HCT116 (cell line): Measurements from ENCODE around the gene DDI2. TPM values are rescaled to one million over a fixed set of nuclear protein-coding genes. Genes with fewer than 3 reads are reported as not detected.

Source experiments
- ATAC-seq: fragments of 200-7000 bp; cut with Tn5 transposase; 2 replicates; pipeline ENCODE4 v1.9.1; 2020; ENCODE audit warnings: mild to moderate bottlenecking, moderate library complexity
- BruUV-seq: library from RNA; stranded (reverse); fragments of 400-500 nt; replicated peaks from 2 replicates; lab custom pipeline; 2021; lab: Mats Ljungman, UMichigan
- CTCF ChIA-PET: fragments of 300-600 bp; sonication (Branson Sonifier 250); formaldehyde crosslinking; loops from one replicate; lab custom pipeline; 2021; ENCODE audit warnings: antibody characterized with exemption; lab: Charles Lee
- POLR2A ChIA-PET: fragments of 300-600, 350-600 bp; sonication (Branson Sonifier 250); formaldehyde crosslinking; loops from one replicate; lab custom pipeline; 2021; ENCODE audit warnings: antibody characterized with exemption; lab: Charles Lee
- RAD21 ChIA-PET, 2 experiments: fragments of 300-600 bp; sonication (Branson Sonifier 250); formaldehyde crosslinking; loops; one replicate each; lab custom pipeline; 2023; ENCODE audit warnings: low total read pairs in 2 of 2; ENCODE audit not compliant: uncharacterized antibody in 2 of 2, unreplicated experiment in 2 of 2, low non-redundant PET in 1 of 2; lab: Charles Lee
- DNase-seq: peaks from one replicate; pipeline ENCODE4 v3.0.0-alpha.2; 2010; ENCODE audit warnings: low read depth, low spot score
- H2AFZ ChIP-seq: fragments of 200-600 bp; shearing (Covaris generic), sonication (generic); 2 replicates; pipeline ENCODE4 v1.6.1; 2017; ENCODE audit warnings: low read depth, mixed run types, mixed read lengths, antibody characterized with exemption, low read length; ENCODE audit not compliant: poor library complexity, severe bottlenecking
- H3K27ac ChIP-seq: 2 replicates; pipeline ENCODE4 v1.5.1; 2012; ENCODE audit warnings: low read depth, low read length
- H3K27me3 ChIP-seq: fragments of 200-600 bp; sonication (generic); 2 replicates; pipeline ENCODE4 v1.6.1; 2016; ENCODE audit warnings: mixed run types, low read length, mixed read lengths; ENCODE audit not compliant: insufficient read depth
- H3K36me3 ChIP-seq, 2 experiments: fragments of 200-500 bp in 1 of 2; fragments of 200-600 bp in 1 of 2; sonication (Bioruptor generic) in 1 of 2; sonication (generic) in 1 of 2; 2 replicates each; pipeline versions ENCODE4 v1.5.1 to v1.6.1; 2014 to 2016; ENCODE audit warnings: low read length in 2 of 2, inconsistent platforms in 1 of 2, mixed read lengths in 1 of 2, mixed run types in 1 of 2; ENCODE audit not compliant: insufficient read depth in 2 of 2, control insufficient read depth in 1 of 2
- H3K4me1 ChIP-seq, 2 experiments: fragments of 200-600 bp in 1 of 2; sonication (generic) in 1 of 2; 2 replicates each; pipeline versions ENCODE4 v1.5.1 to v1.6.1; 2012 to 2017; ENCODE audit warnings: low read length in 2 of 2, inconsistent platforms in 1 of 2, mild to moderate bottlenecking in 1 of 2, mixed read lengths in 1 of 2, mixed run types in 1 of 2, moderate library complexity in 1 of 2; ENCODE audit not compliant: insufficient read depth in 2 of 2, control insufficient read depth in 1 of 2
- H3K4me2 ChIP-seq: fragments of 200-600 bp; sonication (generic); 2 replicates; pipeline ENCODE4 v1.6.1; 2017; ENCODE audit warnings: mixed run types, low read length, mixed read lengths
- H3K4me3 ChIP-seq, 2 experiments: fragments of 200-600 bp in 1 of 2; sonication (generic) in 1 of 2; replicated peaks in 1 of 2; 2 replicates each; pipeline ENCODE4 v1.5.1; 2011 to 2016; ENCODE audit warnings: low read length in 2 of 2, control low read depth in 1 of 2, low read depth in 1 of 2, mild to moderate bottlenecking in 1 of 2, mixed read lengths in 1 of 2, mixed run types in 1 of 2
- H3K79me2 ChIP-seq: fragments of 200-600 bp; sonication (generic); 2 replicates; pipeline ENCODE4 v1.6.1; 2017; ENCODE audit warnings: mild to moderate bottlenecking, mixed run types, low read length, moderate library complexity, mixed read lengths; ENCODE audit not compliant: insufficient read depth
- H3K9ac ChIP-seq: fragments of 200-600 bp; sonication (generic); 2 replicates; pipeline ENCODE4 v1.6.1; 2016; ENCODE audit warnings: low read length, mixed read lengths
- H3K9me2 ChIP-seq: fragments of 200-600 bp; sonication (generic), shearing (Covaris generic); 2 replicates; pipeline ENCODE4 v1.6.1; 2017; ENCODE audit warnings: mixed run types, mild to moderate bottlenecking, moderate library complexity; ENCODE audit not compliant: insufficient read depth
- H3K9me3 ChIP-seq, 2 experiments: fragments of 200-500 bp in 1 of 2; fragments of 200-600 bp in 1 of 2; sonication (Bioruptor generic) in 1 of 2; sonication (generic) in 1 of 2; 2 replicates each; pipeline ENCODE4 v1.6.1; 2014 to 2017; ENCODE audit warnings: low read length in 2 of 2, mixed read lengths in 2 of 2, inconsistent platforms in 1 of 2, low read depth in 1 of 2, mild to moderate bottlenecking in 1 of 2, mixed run types in 1 of 2, moderate library complexity in 1 of 2; ENCODE audit not compliant: control insufficient read depth in 1 of 2, insufficient read depth in 1 of 2
- H4K20me1 ChIP-seq: fragments of 200-600 bp; sonication (generic), shearing (Covaris generic); 2 replicates; pipeline ENCODE4 v1.6.1; 2017; ENCODE audit warnings: mixed run types, mild to moderate bottlenecking, moderate library complexity; ENCODE audit not compliant: insufficient read depth
- CBX3 ChIP-seq: IDR thresholded peaks from 2 replicates; pipeline ENCODE4 v1.6.1; 2012; ENCODE audit warnings: low read depth
- CEBPB ChIP-seq: IDR thresholded peaks from 2 replicates; pipeline ENCODE4 v1.6.1; 2012; ENCODE audit warnings: low read depth
- FOSL1 ChIP-seq: IDR thresholded peaks from 2 replicates; pipeline ENCODE4 v1.6.1; 2012; ENCODE audit warnings: low read depth
- MAX ChIP-seq: IDR thresholded peaks from 2 replicates; pipeline ENCODE4 v1.6.1; 2012
- POLR2A ChIP-seq: IDR thresholded peaks from 2 replicates; pipeline ENCODE4 v1.7.0; 2011; ENCODE audit warnings: borderline replicate concordance; ENCODE audit not compliant: insufficient read depth, insufficient read length; ENCODE audit errors: extremely low read depth
- POLR2AphosphoS5 ChIP-seq: IDR thresholded peaks from 2 replicates; pipeline ENCODE4 v1.6.1; 2011; ENCODE audit warnings: mild to moderate bottlenecking, low read depth, low read length, moderate library complexity
- RAD21 ChIP-seq: IDR thresholded peaks from 2 replicates; pipeline ENCODE4 v1.6.1; 2012; ENCODE audit warnings: low read depth, mild to moderate bottlenecking
- YY1 ChIP-seq: IDR thresholded peaks from 2 replicates; pipeline ENCODE4 v1.6.1; 2011; ENCODE audit warnings: low read length, low read depth, moderate library complexity, mild to moderate bottlenecking; ENCODE audit not compliant: insufficient replicate concordance; ENCODE audit errors: extremely low read depth
- ZFX ChIP-seq: fragments of 450-650 bp; IDR thresholded peaks from 2 replicates; pipeline ENCODE4 v1.6.1; 2017
- intact Hi-C: fragments of 100-400 bp; cut with micrococcal nuclease; formaldehyde crosslinking; loops from 2 replicates; pipeline ENCODE4 v1.10.0; 2022
- total RNA-seq: library from RNA; stranded (reverse); gene quantifications from one replicate; pipeline ENCODE4 v1.2.1, GENCODE V29; 2021; ENCODE audit not compliant: unreplicated experiment
- TF ChIP-seq, protein P1 (sequence below): IDR thresholded peaks from 2 replicates; pipeline ENCODE4 v1.6.1; 2011; ENCODE audit warnings: mild to moderate bottlenecking, low read length, moderate library complexity; ENCODE audit not compliant: insufficient replicate concordance; ENCODE audit errors: extremely low read depth
- TF ChIP-seq, protein P2 (sequence below): IDR thresholded peaks from 2 replicates; pipeline ENCODE4 v1.6.1; 2012

DDI2 gene
- total RNA-seq, 1 experiment from 2014 or later: 26.3 TPM

DNA sequence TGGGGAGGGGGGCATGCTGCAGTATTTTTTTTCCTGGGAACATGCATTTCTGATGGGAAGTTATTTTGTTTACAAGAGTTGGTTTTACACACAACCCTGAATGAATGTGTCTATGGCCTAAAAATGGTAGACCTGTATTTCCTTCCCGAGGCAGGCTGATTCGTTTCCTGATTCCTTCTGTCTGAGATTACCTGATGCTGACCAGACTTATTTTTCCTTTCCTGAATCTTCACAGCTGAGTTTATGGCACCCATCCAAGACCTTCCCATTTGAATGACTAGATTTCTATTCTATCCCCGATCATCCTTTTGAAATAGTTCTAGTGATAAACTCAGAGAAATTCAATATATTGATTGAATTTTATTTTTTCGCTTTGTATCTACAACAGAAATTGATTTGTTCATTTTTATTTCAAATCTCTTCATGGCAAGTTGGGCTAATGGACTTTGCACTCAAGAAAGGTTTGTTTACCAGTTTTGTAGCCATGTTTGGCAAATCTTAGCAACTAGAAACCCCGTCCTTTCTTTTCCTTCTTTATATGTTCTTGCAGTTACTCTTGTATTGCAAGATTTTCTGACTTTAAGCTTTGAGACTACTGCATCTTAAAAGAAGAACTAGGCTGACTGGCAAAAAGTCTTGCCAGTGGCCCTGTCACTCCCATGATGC is 51.0 kb downstream of the DDI2 start:
- POLR2A ChIA-PET: no interaction called here
- Histone ChIP-seq H2AFZ (no peak overlapping the region), H3K9me2 (no peaks in the 10 kb centered on the region), H3K4me3 (no peak overlapping the region), H3K4me1 (no peaks in the 10 kb centered on the region), H3K27ac (no peak overlapping the region), H3K36me3 (no peaks in the 10 kb centered on the region), H3K79me2 (no peaks in the 10 kb centered on the region), H4K20me1 (no peaks in the 10 kb centered on the region), H3K9ac (no peak overlapping the region), H3K27me3 (no peaks in the 10 kb centered on the region), H3K4me2 (no peak overlapping the region), H3K9me3 (no peaks in the 10 kb centered on the region)
- CTCF ChIA-PET: no interaction called here
- TF ChIP-seq ZFX: no peak
- TF ChIP-seq CEBPB: no peak
- no peak for TF ChIP-seq CBX3
- no peak for TF ChIP-seq POLR2AphosphoS5
- no peak for TF ChIP-seq MAX
- no peak for TF ChIP-seq RAD21
- TF ChIP-seq, protein P1, sequence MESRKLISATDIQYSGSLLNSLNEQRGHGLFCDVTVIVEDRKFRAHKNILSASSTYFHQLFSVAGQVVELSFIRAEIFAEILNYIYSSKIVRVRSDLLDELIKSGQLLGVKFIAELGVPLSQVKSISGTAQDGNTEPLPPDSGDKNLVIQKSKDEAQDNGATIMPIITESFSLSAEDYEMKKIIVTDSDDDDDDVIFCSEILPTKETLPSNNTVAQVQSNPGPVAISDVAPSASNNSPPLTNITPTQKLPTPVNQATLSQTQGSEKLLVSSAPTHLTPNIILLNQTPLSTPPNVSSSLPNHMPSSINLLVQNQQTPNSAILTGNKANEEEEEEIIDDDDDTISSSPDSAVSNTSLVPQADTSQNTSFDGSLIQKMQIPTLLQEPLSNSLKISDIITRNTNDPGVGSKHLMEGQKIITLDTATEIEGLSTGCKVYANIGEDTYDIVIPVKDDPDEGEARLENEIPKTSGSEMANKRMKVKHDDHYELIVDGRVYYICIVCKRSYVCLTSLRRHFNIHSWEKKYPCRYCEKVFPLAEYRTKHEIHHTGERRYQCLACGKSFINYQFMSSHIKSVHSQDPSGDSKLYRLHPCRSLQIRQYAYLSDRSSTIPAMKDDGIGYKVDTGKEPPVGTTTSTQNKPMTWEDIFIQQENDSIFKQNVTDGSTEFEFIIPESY: no peak
- no peak for TF ChIP-seq POLR2A
- intact Hi-C loops: no loop called here
- DNase-seq: no peak
- RAD21 ChIA-PET: no interaction called here
- BruUV-seq: no TSS peak
- no peak for ATAC-seq

- Histone ChIP-seq H3K9me2 (no peaks in the 10 kb centered on the region), H3K4me3 (no peak overlapping the region), H3K9me3 (no peaks in the 10 kb centered on the region), H4K20me1 (no peaks in the 10 kb centered on the region), H2AFZ (no peak overlapping the region), H3K79me2 (no peaks in the 10 kb centered on the region), H3K9ac (no peak overlapping the region), H3K4me1 (no peaks in the 10 kb centered on the region), H3K27me3 (no peaks in the 10 kb centered on the region), H3K27ac (no peak overlapping the region), H3K36me3 (no peaks in the 10 kb centered on the region), H3K4me2 (no peak overlapping the region)
- TF ChIP-seq POLR2A (no peak), YY1 (no peak), FOSL1 (no peak), RAD21 (no peak)
- TF ChIP-seq, protein P2, sequence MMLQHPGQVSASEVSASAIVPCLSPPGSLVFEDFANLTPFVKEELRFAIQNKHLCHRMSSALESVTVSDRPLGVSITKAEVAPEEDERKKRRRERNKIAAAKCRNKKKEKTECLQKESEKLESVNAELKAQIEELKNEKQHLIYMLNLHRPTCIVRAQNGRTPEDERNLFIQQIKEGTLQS: no peak
- ATAC-seq (no peak), DNase-seq (no peak)
- POLR2A ChIA-PET: no interaction called here
- no TSS peak for BruUV-seq
- CTCF ChIA-PET: no interaction called here
- intact Hi-C loops: no loop called here
- RAD21 ChIA-PET: no interaction called here
Measured at GRCh38 chr1:15669074-15669473, 51.8 kb downstream of the DDI2 start.
